Urinary bladder (tissue), 4 donors: ENCODE data around the gene GALNTL6. TPM values are rescaled to one million over a fixed set of nuclear protein-coding genes. Genes with fewer than 3 reads are reported as not detected.

Experiments
- DNase-seq: peaks from one replicate; pipeline ENCODE4 v3.0.0-alpha.2; 2015; ENCODE audit errors: extremely low spot score
- H3K27ac ChIP-seq: one replicate; pipeline ENCODE4 v1.5.1; 2013; ENCODE audit warnings: low read depth, mild to moderate bottlenecking, moderate library complexity
- H3K36me3 ChIP-seq: one replicate; pipeline ENCODE4 v1.6.1; 2013; ENCODE audit warnings: mild to moderate bottlenecking, moderate library complexity; ENCODE audit not compliant: insufficient read depth
- H3K4me1 ChIP-seq: one replicate; pipeline ENCODE4 v1.6.1; 2013; ENCODE audit warnings: mild to moderate bottlenecking, moderate library complexity; ENCODE audit not compliant: insufficient read depth
- H3K4me3 ChIP-seq: one replicate; pipeline ENCODE4 v1.5.1; 2013; ENCODE audit warnings: low read depth, low read length
- WGBS: extraction: QIAGEN DNeasy Blood & Tissue Kit; methylation state at CpG from one replicate; pipeline ENCODE4 v1.1.7; 2013; 5-methylcytosine and 5-hydroxymethylcytosine counted together
- polyA plus RNA-seq: library from polyadenylated mRNA; stranded (reverse); fragments of 200-250 nt; gene quantifications from one replicate; pipeline ENCODE4 v1.2.3, GENCODE V29; 2013
- total RNA-seq: library from RNA; depleted of rRNA; stranded (reverse); fragments of >200 nt; gene quantifications from one replicate; pipeline ENCODE4 v1.2.3, GENCODE V29; 2014
- donor health status: healthy with polysubstance abuse.
- donor health status: healthy.

Gene GALNTL6
- total RNA-seq (1.5 TPM), polyA plus RNA-seq (0.57 TPM)

DNA sequence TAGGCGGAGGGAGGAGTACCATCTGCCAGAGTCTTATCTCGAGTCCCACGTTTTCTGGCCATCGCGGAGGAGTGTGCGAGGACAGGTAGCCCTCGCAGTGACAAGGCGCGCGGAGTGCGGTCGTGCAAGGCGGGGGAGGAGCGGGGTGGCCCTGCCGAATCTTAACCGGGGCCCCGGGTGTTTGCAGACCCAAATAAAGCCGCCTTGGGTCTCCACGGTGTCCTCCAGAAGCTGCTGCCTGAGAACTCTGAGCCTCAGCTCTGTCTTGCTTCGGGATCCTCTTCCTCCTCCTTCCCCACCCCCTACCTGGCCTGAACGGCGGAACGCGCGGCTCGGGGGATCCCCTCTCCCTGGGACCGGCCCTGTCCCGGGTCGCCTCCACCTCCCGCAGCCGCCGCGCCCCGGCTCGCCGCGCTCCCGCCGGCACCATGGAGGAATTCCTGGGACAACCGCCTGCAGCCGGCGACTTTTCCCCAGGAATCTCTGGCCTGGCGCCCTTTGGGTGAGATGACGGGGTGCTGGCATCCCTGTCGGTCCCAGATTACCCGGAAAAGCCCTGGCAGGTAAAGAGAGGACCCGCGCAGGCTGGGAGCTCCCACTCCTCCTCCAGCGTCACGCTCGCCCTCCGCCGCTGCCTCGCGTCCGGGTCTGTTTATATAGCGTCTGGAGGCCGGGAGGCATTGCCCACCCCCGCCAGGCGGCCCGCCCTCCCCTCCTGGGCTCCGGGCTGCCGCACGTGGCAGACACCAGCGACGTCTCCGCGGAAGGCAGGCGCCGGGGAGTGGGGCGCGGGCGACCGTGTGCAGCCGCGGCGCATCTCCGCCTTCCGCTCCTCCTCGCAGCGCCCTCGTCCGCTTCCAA, at the start of gene GALNTL6:
Gene GALNTL6, plus strand, starts transcription at position 740 of the 861 bp plus-strand sequence.
- under 1% methylated on average over 83 of the region's 83 CpGs for WGBS
- no peak within 1 kb of the TSS for H3K27ac ChIP-seq
- no peak for DNase-seq

DNA sequence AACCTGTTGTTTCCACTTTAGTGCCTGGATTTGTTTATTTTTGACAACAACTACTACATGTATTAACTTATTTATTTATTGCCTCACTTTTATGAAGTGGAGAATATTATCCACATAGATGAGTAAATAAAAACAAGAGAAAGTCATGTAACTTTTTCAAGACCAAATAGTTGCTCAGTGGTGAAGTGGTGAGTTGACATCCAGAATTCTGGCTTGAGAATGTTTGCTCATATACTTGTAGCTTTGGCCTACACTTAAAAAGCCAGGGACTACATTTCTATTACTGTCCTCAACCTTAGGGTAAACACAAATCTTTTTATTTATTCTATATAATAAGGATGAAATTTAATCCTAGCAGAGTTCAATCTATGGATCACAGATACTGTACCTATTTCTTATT, 47.7 kb upstream of the GALNTL6 start:
- H3K4me1 ChIP-seq = no peaks in the 10 kb centered on the region
- no peaks in the 10 kb centered on the region for H3K36me3 ChIP-seq
- H3K4me3 ChIP-seq = no peak overlapping the region
- no peak for DNase-seq
- no peak overlapping the region for H3K27ac ChIP-seq

More for the DNA sequence above, at the start of gene GALNTL6:
- H3K36me3 ChIP-seq = no peaks in the 10 kb centered on the region
- H3K4me1 ChIP-seq = no peaks in the 10 kb centered on the region
- H3K4me3 ChIP-seq = peak within 1 kb of the TSS; percentile 40

- DNase-seq = no peak
- H3K36me3 ChIP-seq = no peaks in the 10 kb centered on the region
- no peak overlapping the region for H3K4me3 ChIP-seq
- no peak overlapping the region for H3K27ac ChIP-seq
- H3K4me1 ChIP-seq = no peaks in the 10 kb centered on the region
- 87% methylated on average over 6 of the region's 6 CpGs for WGBS
Observed at GRCh38 chr4:171774642-171775190, 38.5 kb upstream of the GALNTL6 start.

- H3K27ac ChIP-seq = no peak overlapping the region
- DNase-seq = no peak
- no peaks in the 10 kb centered on the region for H3K36me3 ChIP-seq
- H3K4me3 ChIP-seq = no peak overlapping the region
- 88% methylated on average over 5 of the region's 5 CpGs for WGBS
- no peaks in the 10 kb centered on the region for H3K4me1 ChIP-seq
Observed at GRCh38 chr4:171779301-171779700, 33.9 kb upstream of the GALNTL6 start.

- no peaks in the 10 kb centered on the region for H3K36me3 ChIP-seq
- 72% methylated on average over 3 of the region's 3 CpGs for WGBS
- H3K4me1 ChIP-seq = no peaks in the 10 kb centered on the region
- DNase-seq = no peak
- H3K27ac ChIP-seq = no peak overlapping the region
- H3K4me3 ChIP-seq = no peak overlapping the region
Observed at GRCh38 chr4:171785388-171785787, 27.8 kb upstream of the GALNTL6 start.

GRCh38 chr4:171793723-171794122, 19.5 kb upstream of the GALNTL6 start:
- DNase-seq = no peak
- Histone ChIP-seq H3K4me3 (no peak overlapping the region), H3K27ac (no peak overlapping the region), H3K4me1 (no peaks in the 10 kb centered on the region), H3K36me3 (no peaks in the 10 kb centered on the region)
- WGBS = 60% methylated on average over 5 of the region's 5 CpGs

- Histone ChIP-seq H3K27ac (no peak overlapping the region), H3K4me1 (no peaks in the 10 kb centered on the region), H3K4me3 (no peak overlapping the region), H3K36me3 (no peaks in the 10 kb centered on the region)
- WGBS = 79% methylated on average over 2 of the region's 2 CpGs
- DNase-seq = no peak
Observed at GRCh38 chr4:171794528-171794927, 18.7 kb upstream of the GALNTL6 start.

GRCh38 chr4:171809854-171810253, 3.4 kb upstream of the GALNTL6 start:
- WGBS = 66% methylated on average over 1 of the region's 1 CpG
- no peak for DNase-seq
- no peaks in the 10 kb centered on the region for H3K4me1 ChIP-seq
- H3K4me3 ChIP-seq = no peak overlapping the region
- H3K27ac ChIP-seq = no peak overlapping the region
- H3K36me3 ChIP-seq = no peaks in the 10 kb centered on the region

GRCh38 chr4:171812333-171812664, 905 bp upstream of the GALNTL6 start:
- no peak overlapping the region for H3K27ac ChIP-seq
- H3K36me3 ChIP-seq = no peaks in the 10 kb centered on the region
- 4% methylated on average over 12 of the region's 12 CpGs for WGBS
- no peaks in the 10 kb centered on the region for H3K4me1 ChIP-seq
- H3K4me3 ChIP-seq = peak overlapping the region; percentile 40
- no peak for DNase-seq

DNA sequence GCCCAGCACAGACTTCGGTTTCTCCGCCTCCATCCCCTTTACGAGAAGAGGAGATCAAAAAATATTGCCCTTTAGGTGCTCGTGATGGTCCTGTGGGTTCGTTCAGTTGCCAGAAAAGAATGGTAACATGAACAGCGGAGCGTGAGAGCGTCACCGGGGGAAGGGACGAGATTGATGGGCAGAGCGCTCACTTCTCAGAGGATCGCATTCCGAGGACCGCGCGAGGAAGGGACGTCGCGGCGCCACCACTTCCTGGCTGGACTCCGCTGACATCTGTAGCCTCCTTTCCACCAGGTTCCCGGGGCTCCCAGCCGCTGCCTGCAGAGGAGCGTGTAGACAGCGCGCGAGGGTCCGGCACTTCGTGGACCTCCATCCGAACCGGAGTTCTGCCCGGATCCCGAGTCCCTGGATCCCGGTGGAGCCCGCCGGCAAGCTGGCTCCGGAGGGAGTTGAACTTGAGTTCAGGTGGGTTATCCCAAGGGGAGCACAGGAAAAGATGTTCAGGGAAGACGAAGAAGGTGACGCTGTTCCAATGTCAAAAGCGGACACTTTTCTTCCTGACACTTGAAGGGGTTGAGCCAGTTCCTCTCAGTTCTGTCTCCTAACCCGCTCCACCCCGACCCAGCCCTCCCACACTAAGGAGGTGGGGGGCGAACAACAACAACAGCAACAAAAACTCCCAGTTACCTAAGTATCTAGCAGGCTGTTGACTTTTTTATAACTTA, 484 bp downstream of the GALNTL6 start:
- no peak for DNase-seq
- H3K4me1 ChIP-seq = no peaks in the 10 kb centered on the region
- no peaks in the 10 kb centered on the region for H3K36me3 ChIP-seq
- H3K27ac ChIP-seq = no peak overlapping the region
- 3% methylated on average over 43 of the region's 43 CpGs for WGBS
- peak overlapping the region; percentile 40 for H3K4me3 ChIP-seq

- Histone ChIP-seq H3K4me3 (no peak overlapping the region), H3K4me1 (no peaks in the 10 kb centered on the region), H3K27ac (no peak overlapping the region), H3K36me3 (no peaks in the 10 kb centered on the region)
- no peak for DNase-seq
- 53% methylated on average over 11 of the region's 11 CpGs for WGBS
Observed at GRCh38 chr4:171814545-171814944, 1.3 kb downstream of the GALNTL6 start.

- WGBS = 85% methylated on average over 1 of the region's 1 CpG
- H3K4me3 ChIP-seq = no peak overlapping the region
- DNase-seq = no peak
- H3K27ac ChIP-seq = no peak overlapping the region
- no peaks in the 10 kb centered on the region for H3K36me3 ChIP-seq
- H3K4me1 ChIP-seq = no peaks in the 10 kb centered on the region
Observed at GRCh38 chr4:171817026-171817425, 3.8 kb downstream of the GALNTL6 start.

DNA sequence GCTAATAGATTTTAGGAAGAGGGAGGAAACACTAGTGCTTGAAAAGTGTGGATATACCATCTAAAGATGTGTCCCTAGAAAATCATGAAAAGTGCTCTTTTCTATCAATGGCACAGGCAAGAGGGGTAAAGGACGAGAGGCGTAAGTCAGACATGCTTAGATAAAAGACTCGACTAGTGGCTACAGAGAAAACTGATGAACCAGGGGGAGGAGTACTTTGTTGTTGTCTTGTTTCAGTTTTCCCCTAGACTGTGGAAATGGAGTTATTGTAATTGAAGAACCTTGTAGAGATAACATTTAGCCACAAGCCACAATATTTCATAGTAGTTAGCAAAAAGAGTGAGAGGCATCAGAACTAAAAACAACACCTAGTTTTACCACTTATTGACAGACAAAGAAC, 21.4 kb downstream of the GALNTL6 start:
- no peak overlapping the region for H3K4me3 ChIP-seq
- 36% methylated on average over 3 of the region's 3 CpGs for WGBS
- H3K36me3 ChIP-seq = no peaks in the 10 kb centered on the region
- no peak overlapping the region for H3K27ac ChIP-seq
- DNase-seq = no peak
- no peaks in the 10 kb centered on the region for H3K4me1 ChIP-seq

- WGBS = 94% methylated on average over 1 of the region's 1 CpG
- no peaks in the 10 kb centered on the region for H3K4me1 ChIP-seq
- H3K27ac ChIP-seq = no peak overlapping the region
- no peak overlapping the region for H3K4me3 ChIP-seq
- DNase-seq = no peak
- no peaks in the 10 kb centered on the region for H3K36me3 ChIP-seq
Observed at GRCh38 chr4:171843456-171843855, 30.3 kb downstream of the GALNTL6 start.
